Esophagus muscularis mucosa (tissue), 4 donors: ENCODE measurements around the gene CBFA2T2. TPM values are rescaled to one million over a fixed set of nuclear protein-coding genes. Genes with fewer than 3 reads are reported as not detected.
A peak's percentile ranks its signal among the peaks of the same experiment; 100 is the strongest.
"Not testable (repeated sequence)": the region's sequence is repeated elsewhere in the genome, so short reads cannot be mapped to it uniquely, and the experiment has no call there.

Experiments used
- DNase-seq: peaks from one replicate; pipeline ENCODE4 v3.0.0-alpha.2; 2017; ENCODE audit errors: extremely low spot score
- H3K27ac ChIP-seq, 4 donors: fragments of 200-600 bp; sonication (generic); replicated peaks in 1 of 4; 1 replicate in 3 of 4; 2 replicates in 1 of 4; pipeline ENCODE4 v1.5.1; 2016 to 2019; ENCODE audit warnings: mild to moderate bottlenecking in 1 of 4
- H3K27me3 ChIP-seq, 4 donors: fragments of 200-600 bp; sonication (generic); one replicate each; pipeline versions ENCODE4 v1.5.1 to v1.6.0; 2016 to 2019
- H3K36me3 ChIP-seq, 4 donors: fragments of 200-600 bp; sonication (generic); one replicate each; pipeline ENCODE4 v1.5.1; 2016 to 2019
- H3K4me1 ChIP-seq, 4 donors: fragments of 200-600 bp; sonication (generic); one replicate each; pipeline ENCODE4 v1.5.1; 2016 to 2019
- H3K4me3 ChIP-seq, 4 donors: fragments of 200-600 bp; sonication (generic); 1 replicate in 2 of 4; 2 replicates in 2 of 4; pipeline ENCODE4 v1.5.1; 2016 to 2019; ENCODE audit warnings: mild to moderate bottlenecking in 4 of 4, moderate library complexity in 1 of 4
- H3K9me3 ChIP-seq, 4 donors: fragments of 200-600 bp; sonication (generic); 1 replicate in 3 of 4; 2 replicates in 1 of 4; pipeline ENCODE4 v1.5.1; 2016 to 2019
- CTCF ChIP-seq, 3 experiments: fragments of 200-600 bp in 2 of 3; fragments of 450-650 bp in 1 of 3; sonication (generic) in 2 of 3; IDR thresholded peaks; one replicate each; pipeline ENCODE4 v1.5.1; 2017 to 2019; ENCODE audit warnings: antibody characterized with exemption in 3 of 3, mild to moderate bottlenecking in 2 of 3, moderate library complexity in 1 of 3
- EP300 ChIP-seq: sonication (generic); formaldehyde crosslinking; IDR thresholded peaks from one replicate; pipeline ENCODE4 v1.6.1; 2017; ENCODE audit warnings: antibody characterized with exemption
- POLR2A ChIP-seq: fragments of 450-650 bp; IDR thresholded peaks from one replicate; pipeline ENCODE4 v1.6.1; 2017; ENCODE audit warnings: antibody characterized with exemption, moderate library complexity, mild to moderate bottlenecking, low read depth
- POLR2AphosphoS5 ChIP-seq, 2 donors: sonication (generic); formaldehyde crosslinking; IDR thresholded peaks; one replicate each; pipeline ENCODE4 v1.6.1; 2017; ENCODE audit warnings: antibody characterized with exemption in 2 of 2
- WGBS: methylation state at CpG from one replicate; pipeline ENCODE4 v1.1.5; 2018; 5-methylcytosine and 5-hydroxymethylcytosine counted together
- intact Hi-C: fragments of 100-400 bp; cut with DNase I; formaldehyde crosslinking; loops from one replicate; pipeline ENCODE4 v1.15.1; 2023
- total RNA-seq, 4 donors: library from RNA; depleted of rRNA; stranded (reverse); fragments of >200 nt; gene quantifications; one replicate each; pipeline versions ENCODE4 v1.1.0 to v1.2.1, GENCODE V29; 2016

CBFA2T2 gene
- total RNA-seq, 4 donors from 2014 or later, result 11.3 to 17.7 (median 14.6) TPM

GRCh38 chr20:33568868-33569801, 79.2 kb downstream of the CBFA2T2 start:
- intact Hi-C loops, result no loop called here
- DNase-seq, result no peak
- Histone ChIP-seq H3K4me3 (no peak overlapping the region), H3K36me3 (no peaks in the 10 kb centered on the region), H3K27ac (peak overlapping the region; percentile 2 to 39 (median 28)), H3K9me3 (no peaks in the 10 kb centered on the region), H3K4me1 (peaks cover 21 to 47% (median 40%) of the 10 kb centered on the region in 4 donors), H3K27me3 (no peaks in the 10 kb centered on the region)
- TF ChIP-seq EP300 (no peak), POLR2AphosphoS5 (IDR thresholded peaks at IDR 0.05) (peak in 1 of 2 donors; percentile 26), CTCF (IDR thresholded peaks at IDR 0.05) (no peak)
- WGBS, result 52% methylated on average over 3 of the region's 3 CpGs

- Histone ChIP-seq H3K27me3 (no peaks in the 10 kb centered on the region), H3K9me3 (no peaks in the 10 kb centered on the region), H3K4me3 (no peak overlapping the region), H3K36me3 (no peaks in the 10 kb centered on the region), H3K4me1 (peaks cover 21 to 47% (median 40%) of the 10 kb centered on the region in 4 donors), H3K27ac (peak overlapping the region in 3 of 4 donors; percentile 2 to 32 (median 20))
- intact Hi-C loops, result no loop called here
- no peak for DNase-seq
- no peak for TF ChIP-seq CTCF (IDR thresholded peaks at IDR 0.05)
- no peak for TF ChIP-seq EP300
- TF ChIP-seq POLR2A, result no peak
- no peak for TF ChIP-seq POLR2AphosphoS5 (IDR thresholded peaks at IDR 0.05)
- WGBS, result 94% methylated on average over 5 of the region's 5 CpGs
These were observed 80.0 kb downstream of the CBFA2T2 start for GRCh38 chr20:33569802-33570391.

- no peak for TF ChIP-seq CTCF (IDR thresholded peaks at IDR 0.05)
- intact Hi-C loops, result no loop called here
- H3K27ac ChIP-seq, result peak overlapping the region in 1 of 4 donors; percentile 32
These were observed 80.8 kb downstream of the CBFA2T2 start for GRCh38 chr20:33570743-33571142.

GRCh38 chr20:33573268-33573667, 83.4 kb downstream of the CBFA2T2 start:
- H3K9me3 ChIP-seq, H3K27me3 ChIP-seq, DNase-seq, H3K27ac ChIP-seq, H3K36me3 ChIP-seq, H3K4me3 ChIP-seq, intact Hi-C loops: not testable (repeated sequence)
- H3K4me1 ChIP-seq, result peaks cover 28 to 53% (median 49%) of the 10 kb centered on the region in 4 donors
- 97% methylated on average over 5 of the region's 5 CpGs for WGBS

More at GRCh38 chr20:33570743-33571142, 80.8 kb downstream of the CBFA2T2 start:
- no peak for DNase-seq
- H3K27me3 ChIP-seq, result no peaks in the 10 kb centered on the region
- H3K4me1 ChIP-seq, result peaks cover 21 to 54% (median 44%) of the 10 kb centered on the region in 4 donors
- 76% methylated on average over 1 of the region's 1 CpG for WGBS
- no peaks in the 10 kb centered on the region for H3K9me3 ChIP-seq
- no peaks in the 10 kb centered on the region for H3K36me3 ChIP-seq
- H3K4me3 ChIP-seq, result no peak overlapping the region

GRCh38 chr20:33575282-33575681, 85.4 kb downstream of the CBFA2T2 start:
- WGBS, result 72% methylated on average over 3 of the region's 3 CpGs
- H3K9me3 ChIP-seq, result no peaks in the 10 kb centered on the region
- no peaks in the 10 kb centered on the region for H3K27me3 ChIP-seq
- no peaks in the 10 kb centered on the region for H3K36me3 ChIP-seq
- peaks cover 15 to 37% (median 32%) of the 10 kb centered on the region in 4 donors for H3K4me1 ChIP-seq
- intact Hi-C loops, result no loop called here
- no peak overlapping the region for H3K27ac ChIP-seq
- H3K4me3 ChIP-seq, result no peak overlapping the region
- no peak for TF ChIP-seq POLR2A
- DNase-seq, result no peak
